SHP77 (cell line): Measurements from ENCODE around the gene SLC25A12.
"Not testable (repeated sequence)": the region's sequence is repeated elsewhere in the genome, so short reads cannot be mapped to it uniquely, and the experiment has no call there.

Source experiments
- DNase-seq, 2 experiments: peaks; one replicate each; lab custom pipeline; 2025; lab: John Stamatoyannopoulos, UW

The SLC25A12 gene, protein sequence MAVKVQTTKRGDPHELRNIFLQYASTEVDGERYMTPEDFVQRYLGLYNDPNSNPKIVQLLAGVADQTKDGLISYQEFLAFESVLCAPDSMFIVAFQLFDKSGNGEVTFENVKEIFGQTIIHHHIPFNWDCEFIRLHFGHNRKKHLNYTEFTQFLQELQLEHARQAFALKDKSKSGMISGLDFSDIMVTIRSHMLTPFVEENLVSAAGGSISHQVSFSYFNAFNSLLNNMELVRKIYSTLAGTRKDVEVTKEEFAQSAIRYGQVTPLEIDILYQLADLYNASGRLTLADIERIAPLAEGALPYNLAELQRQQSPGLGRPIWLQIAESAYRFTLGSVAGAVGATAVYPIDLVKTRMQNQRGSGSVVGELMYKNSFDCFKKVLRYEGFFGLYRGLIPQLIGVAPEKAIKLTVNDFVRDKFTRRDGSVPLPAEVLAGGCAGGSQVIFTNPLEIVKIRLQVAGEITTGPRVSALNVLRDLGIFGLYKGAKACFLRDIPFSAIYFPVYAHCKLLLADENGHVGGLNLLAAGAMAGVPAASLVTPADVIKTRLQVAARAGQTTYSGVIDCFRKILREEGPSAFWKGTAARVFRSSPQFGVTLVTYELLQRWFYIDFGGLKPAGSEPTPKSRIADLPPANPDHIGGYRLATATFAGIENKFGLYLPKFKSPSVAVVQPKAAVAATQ

DNA sequence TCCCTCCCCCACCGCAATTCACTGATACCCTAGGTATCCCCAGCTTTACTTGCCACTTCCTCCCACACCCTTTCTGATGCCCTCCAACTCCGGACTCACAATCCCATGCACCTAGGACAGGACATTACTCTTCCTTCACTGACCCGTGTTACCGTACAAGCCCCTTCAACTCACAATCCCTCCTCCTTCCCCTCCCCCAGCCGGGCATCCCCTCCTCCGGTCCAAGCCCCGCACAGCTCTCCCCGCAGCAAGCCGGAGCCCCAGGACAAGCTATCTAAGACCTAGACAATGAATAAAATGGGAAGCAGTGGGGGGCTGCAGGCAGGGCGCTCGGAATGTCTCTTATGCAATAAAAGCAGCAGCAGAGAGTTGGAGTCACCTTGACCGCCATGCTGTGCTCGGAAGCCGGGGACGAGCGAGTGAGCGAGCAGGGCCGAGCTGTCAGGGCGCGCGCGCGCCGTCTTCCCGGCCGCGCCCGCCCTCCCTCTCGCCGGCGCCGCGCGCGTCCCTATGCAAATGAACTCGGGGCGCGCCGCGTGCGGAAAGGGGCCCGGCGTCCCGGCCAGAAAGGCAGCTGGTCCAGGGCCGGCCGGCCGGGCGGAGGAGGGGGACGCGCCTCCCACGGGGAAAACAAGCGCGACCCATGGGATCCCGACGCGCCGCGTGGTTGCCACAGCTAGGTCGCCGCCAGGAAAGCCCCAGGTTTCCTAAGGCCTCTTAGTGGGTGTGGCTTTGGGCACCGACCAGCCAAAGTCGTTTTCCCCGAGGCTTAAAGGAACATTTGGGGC lies at the start of gene SLC25A12:
Gene SLC25A12 (minus strand): TSS at position 421 of the 788 bp plus-strand sequence. CDS start 30 bp downstream, at position 391.
- peak; percentile 50 to 71 for DNase-seq

DNA sequence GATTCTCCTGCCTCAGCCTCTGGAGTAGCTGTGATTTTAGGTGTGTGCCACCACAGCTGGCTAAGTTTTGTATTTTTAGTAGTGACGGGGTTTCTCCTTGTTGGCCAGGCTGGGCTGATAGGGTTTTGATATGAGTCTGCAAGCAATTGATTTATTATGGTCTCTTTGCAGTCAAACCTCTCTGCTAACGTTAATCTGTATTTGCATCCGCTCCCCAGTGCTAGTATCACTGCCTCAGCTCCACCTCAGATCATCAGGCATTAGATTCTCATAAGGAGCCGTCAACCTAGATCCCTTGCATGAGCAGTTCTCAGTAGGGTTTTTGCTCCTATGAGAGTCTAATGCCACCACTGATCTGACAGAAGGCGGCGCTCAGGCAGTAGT lies 47.3 kb upstream of the SLC25A12 start:
- DNase-seq: no peak

DNA sequence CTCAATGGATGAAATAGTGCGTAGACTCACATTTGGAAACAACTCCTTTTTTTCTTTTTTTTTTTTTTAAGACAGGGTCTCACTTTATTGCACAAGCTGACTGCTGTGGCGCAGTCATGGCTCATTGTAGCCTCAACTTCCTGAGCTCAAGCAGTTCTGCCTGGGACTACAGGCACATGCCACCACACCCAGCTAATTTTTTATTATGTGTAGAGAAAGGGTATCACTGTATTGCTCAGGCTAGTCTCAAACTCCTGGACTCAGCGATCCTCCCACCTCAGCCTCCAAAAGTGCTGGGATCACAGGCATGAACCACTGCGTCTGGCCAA lies 45.7 kb upstream of the SLC25A12 start:
- no peak for DNase-seq

DNA sequence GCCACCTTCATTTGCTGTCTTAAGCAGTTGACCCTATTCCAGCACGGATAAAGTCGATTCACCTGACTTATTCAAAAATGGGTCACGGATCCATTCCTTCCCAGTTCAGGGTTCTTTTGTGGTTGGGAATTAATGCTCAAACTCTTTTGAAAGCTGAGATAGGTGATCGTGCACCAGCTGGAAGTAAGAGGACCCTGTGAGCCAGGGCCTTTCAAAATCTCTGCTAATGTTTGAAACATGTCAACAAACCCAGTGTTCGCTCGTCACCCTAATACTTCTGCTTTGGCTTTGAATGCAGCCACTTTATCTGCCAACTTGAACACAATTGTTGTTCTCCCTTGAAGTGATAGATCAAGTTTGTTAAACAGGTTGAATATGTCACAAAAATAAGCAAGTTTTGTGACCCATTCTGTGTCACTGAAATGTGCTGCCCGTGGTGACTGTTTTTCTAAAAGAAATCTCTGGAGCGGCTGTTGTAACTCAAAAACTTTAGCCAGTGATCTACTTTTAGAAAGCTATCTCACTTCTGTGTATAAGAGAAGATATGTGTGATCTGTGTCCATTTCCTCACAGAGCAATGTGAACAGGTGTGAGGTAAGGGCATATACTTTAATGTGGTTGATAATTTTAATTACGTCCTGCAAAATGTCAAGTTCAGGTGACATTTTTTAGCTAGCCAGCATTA lies 45.2 kb upstream of the SLC25A12 start:
- no peak for DNase-seq

DNA sequence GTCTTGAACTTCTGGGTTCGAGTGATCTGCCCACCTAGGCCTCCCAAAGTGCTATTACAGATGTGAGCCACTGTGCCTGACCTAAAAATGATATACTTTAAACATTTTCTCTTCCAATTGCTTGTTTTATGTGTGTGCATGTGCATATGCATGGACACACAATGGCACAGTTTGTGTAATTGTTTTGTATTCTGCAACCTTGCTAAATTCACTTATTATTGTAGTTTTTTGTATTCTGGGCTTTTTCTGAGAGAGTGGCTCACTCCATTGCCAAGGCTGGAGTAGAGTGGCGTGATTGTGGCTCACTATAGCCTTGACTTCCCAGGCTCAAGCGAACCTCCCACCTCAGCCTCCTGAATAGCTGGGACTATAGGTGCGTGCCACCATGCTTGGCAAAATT lies 36.3 kb upstream of the SLC25A12 start:
- no peak for DNase-seq

DNA sequence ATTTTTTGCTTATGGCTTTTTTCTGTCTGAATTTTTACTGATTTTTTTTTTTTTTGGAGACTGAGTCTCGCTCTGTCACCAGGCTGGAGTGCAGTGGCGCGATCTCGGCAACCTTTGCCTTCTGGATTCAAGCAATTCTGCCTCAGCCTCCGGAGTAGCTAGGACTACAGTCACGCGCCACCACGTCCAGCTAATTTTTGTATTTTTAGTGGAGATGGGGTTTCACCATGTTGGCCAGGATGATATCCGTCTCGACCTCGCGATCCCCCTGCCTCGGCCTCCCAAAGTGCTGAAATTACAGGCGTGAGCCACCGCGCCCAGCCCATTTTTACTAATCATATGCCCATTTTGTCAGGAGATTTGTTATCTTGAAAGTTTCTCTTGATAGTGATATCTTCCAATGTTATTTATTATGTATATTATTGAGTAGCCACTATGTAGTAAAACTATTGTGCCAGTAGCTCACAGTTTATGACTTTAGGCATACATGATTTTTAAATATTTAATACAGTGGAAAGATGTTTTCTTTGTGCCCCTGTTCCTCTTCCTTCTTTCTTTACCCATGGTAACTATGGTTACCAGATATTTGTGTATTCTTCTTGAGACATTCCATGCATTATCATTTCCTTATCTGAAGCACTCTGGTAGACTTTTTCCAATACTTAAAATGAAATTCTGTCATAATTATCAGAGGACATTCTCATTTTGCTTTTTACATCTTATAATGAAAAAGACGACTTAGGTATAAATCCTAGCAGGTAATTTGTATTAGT lies 30.3 kb upstream of the SLC25A12 start:
- DNase-seq: no peak

DNA sequence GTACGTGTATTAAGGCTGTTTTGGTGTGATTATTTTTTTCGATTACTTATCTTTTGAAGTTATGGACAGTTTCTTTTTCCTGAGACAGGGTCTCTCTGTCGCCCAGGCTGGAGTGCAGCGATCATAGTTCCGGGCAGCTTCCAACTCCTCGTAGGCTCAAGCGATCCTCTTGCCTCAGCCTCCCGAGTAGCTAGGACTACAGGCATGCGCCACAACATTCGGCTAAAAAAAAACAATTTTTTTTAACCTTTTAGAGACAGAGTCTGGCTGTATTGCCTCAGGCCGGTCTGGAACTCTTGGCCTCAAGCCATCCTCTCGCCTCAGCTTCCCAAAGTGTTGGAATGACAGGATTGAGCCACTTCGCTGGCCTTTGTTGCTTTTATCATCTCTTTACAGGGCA lies 29.2 kb upstream of the SLC25A12 start:
- no peak for DNase-seq

DNA sequence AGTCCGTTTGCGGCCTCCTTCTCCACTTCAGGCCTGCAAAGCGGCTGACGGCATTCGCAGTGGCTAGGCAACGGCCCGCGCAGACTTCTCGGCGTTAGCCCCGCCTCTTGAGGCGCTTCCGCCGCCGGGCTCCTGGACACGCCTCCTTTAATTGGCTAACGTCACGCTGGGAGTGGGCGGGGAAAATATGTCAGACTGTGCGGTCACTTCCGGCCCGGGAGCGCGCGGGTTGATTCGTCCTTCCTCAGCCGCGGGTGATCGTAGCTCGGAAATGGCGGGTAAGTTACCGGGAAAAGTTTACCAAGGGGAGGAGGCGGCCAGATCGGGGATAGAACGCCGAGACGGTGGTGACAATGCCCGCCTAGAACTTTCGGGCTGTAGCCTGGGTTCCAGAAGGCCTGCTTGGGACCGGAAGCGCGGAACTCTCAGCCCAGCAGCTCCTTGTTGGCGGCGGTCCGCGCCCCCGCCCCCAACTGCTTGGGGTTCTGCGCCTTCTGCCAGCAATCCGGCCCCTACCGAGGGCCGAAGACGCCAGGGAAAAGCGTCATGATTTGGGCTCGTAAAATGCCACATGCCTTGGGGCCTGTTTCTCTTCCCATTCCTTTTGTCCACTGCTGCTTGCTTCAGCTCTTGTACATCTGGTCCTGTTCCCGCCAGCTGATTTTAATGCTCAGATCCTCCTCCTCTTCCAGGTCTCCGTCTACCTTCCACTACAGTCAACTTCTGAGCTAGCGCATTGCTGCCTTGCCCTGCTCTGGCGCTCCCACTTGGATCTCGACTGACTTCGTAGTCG lies 28.4 kb upstream of the SLC25A12 start, which contains the start of gene HAT1:
Gene HAT1 (plus strand): TSS at position 232 of the 793 bp plus-strand sequence. CDS start 40 bp downstream, at position 272.
- peak; percentile 78 to 87 for DNase-seq

DNA sequence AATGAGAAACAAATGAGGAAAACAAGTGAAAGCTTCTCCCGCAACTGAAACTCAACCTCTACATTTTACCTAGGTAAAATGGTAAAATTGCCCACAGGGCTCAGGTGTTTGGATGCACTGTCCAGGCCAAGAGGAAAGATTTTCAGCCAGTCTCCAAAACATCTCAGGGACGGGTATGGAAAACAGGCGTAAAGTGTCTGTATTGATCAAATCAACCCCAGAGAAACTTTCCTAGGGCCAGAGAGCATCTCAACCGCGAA lies 27.9 kb upstream of the SLC25A12 start:
- DNase-seq: no peak

DNA sequence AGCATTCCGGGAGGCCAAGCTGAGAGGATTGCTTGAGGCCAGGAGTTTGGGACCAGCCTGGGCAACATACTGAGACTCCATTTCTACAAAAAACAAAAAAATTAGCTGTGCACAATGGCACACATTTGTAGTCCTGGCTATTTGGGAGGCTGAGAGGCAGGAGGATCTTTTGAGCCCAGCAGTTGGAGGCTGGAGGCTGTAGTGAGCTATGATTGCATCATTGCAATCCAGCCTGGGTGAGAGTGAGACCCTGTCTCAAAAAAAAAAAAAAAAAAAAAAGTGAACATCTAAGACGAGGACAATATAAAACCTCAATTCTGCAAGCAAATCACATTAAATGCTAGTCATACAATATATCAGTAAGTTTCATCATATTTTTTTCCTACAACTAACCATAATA lies 25.4 kb upstream of the SLC25A12 start:
- DNase-seq: no peak

DNA sequence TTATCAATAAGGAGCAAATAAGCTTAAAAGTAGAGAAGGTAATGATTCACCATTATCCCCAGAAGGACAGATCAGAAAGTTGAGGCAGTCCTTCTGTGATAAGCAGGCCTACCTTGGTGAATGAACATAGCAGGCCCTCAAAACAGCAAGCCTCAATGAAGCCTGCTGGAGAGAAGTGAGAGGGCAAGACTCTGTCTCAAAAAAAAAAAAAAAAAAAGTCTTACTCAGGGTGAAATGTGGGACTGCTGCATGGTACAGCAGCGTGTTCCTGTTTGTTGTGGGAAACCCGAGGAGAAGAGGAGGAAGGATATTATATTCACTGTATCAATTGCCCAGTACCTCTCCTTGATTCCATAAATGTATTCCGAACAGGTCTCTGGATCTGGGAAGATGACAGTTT lies 19.5 kb upstream of the SLC25A12 start:
- no peak for DNase-seq

DNA sequence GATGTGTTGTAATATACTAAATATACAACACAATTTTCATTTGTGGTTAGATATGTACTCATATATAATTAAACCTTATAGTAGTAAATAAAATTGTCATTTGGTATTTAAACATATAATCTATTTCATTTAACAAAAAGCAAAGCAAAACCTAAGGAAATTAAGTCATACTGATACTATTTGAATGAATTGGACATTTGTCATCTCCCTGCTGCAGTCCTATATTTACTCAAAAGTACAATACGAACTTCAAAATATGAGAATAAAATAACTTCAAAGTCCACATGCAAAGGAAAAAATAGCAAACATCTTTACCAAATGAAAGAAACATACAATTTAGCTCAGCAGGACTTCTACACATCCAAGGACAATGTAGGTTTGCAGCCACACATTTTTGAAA lies 16.4 kb upstream of the SLC25A12 start:
- DNase-seq: no peak

DNA sequence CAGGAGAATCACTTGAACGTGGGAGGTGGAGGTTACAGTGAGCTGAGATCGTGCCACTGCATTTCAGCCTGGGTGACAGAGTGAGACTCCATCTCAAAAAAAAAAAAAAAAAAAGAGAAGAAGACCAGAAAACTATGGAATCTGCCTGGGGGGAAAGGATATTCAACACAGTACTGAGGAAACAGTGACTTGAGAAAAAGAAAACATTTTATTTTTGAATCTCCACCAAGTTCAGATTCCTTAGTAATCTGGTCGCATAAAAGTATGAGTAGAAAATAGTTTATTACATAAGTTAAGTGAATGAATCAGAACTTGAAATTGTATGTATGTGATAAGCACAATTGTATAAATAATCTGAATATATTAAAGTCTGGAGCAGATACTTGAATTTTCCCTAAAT lies 15.2 kb upstream of the SLC25A12 start:
- DNase-seq: no peak

DNA sequence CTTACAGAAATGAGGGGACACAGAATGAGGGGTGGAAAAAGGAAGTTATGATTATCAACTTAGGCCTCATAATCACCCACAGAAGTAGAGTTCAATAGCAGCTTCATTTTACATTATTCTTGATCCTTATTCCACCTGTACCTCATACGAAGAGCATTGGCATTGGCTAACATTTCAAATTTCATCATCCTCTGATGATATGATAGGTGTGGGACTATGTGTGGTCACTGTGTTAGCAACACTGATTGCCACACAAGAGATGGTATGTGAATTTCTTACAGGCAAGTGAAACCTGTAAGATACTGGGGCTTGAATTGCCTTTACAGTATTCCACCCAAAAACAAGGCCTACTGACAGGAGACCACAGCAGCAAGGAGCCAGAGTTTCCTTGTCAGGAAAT lies 14.2 kb upstream of the SLC25A12 start:
- no peak for DNase-seq

DNA sequence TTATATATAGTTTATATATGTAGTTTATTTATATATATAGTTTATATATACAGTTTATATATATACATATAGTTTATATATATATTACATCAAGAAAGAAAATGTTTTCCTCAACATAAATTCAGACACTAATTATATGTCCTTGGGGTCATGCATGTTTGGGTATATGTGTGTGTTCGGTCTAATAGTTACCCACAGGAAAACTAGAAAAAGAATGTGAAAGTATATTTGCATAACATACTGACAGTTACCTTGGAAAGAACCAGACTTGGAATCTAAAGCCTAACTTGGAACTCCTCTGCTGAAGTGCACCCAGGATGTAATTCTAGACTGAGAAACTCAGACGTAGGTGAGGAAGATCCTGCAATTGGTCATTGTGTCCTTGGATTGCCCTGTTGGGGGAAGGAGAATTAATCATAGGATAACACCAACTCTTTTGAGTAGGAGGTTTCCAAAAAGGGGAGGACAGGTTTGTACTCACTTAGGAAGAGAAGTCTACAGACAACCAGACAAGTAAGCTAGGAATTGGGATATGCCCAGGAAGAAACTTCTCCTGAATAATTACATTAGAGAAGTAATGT lies 8.9 kb upstream of the SLC25A12 start:
- no peak for DNase-seq

DNA sequence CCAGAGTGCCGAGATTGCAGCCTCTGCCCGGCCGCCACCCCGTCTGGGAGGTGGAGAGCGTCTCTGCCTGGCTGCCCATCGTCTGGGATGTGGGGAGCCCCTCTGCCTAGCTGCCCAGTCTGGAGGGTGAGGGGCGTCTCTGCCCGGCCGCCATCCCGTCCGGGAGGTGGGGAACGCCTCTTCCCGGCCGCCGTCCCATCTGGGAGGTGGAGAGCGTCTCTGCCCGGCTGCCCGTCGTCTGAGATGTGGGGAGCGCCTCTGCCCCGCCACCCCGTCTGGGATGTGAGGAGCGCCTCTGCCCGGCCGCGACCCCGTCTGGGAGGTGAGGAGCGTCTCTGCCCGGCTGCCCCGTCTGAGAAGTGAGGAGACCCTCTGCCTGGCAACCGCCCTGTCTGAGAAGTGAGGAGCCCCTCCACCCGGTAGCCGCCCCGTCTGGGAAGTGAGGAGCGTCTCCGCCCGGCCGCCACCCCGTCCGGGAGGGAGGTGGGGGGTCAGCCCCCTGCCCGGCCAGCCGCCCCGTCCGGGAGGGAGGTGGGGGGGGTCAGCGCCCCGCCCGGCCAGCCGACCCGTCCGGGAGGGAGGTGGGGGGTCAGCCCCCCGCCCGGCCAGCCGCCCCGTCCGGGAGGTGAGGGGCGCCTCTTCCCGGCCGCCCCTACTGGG lies 5.7 kb upstream of the SLC25A12 start:
- DNase-seq: not testable (repeated sequence)

DNA sequence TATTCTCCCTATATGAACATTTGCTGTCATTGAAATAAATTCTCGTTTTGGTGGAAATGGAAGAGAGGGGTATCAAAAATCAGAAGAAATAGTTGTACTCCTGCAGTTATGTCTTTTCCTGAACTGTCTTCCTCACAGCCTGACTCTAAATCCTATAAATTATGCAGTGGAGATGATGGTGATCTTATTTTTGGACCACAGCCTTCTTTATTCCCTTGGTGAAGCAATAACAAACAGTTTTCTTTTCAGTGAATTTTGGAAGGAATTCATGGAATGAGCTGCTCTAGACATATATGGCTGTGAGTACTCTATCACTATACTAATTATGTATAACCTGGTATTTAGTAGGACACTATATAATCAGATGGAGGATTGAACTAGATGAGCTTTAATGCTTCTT lies 1.7 kb upstream of the SLC25A12 start:
- no peak for DNase-seq

DNA sequence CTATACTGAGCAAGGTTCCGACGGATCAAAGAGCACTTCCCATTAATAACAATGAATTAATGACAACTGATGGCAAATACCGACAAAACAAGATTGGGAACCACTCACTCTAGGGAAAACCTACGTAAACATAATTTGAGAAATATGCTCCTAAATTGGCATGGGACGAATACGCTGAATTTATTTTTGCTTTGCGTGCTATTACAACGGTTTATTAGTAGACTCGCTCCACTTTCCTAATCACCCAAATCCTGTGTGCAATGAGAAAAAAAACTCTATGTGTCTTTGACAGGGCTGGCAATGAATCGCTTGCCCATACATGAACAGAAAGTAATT lies 536 bp upstream of the SLC25A12 start:
- no peak for DNase-seq

DNA sequence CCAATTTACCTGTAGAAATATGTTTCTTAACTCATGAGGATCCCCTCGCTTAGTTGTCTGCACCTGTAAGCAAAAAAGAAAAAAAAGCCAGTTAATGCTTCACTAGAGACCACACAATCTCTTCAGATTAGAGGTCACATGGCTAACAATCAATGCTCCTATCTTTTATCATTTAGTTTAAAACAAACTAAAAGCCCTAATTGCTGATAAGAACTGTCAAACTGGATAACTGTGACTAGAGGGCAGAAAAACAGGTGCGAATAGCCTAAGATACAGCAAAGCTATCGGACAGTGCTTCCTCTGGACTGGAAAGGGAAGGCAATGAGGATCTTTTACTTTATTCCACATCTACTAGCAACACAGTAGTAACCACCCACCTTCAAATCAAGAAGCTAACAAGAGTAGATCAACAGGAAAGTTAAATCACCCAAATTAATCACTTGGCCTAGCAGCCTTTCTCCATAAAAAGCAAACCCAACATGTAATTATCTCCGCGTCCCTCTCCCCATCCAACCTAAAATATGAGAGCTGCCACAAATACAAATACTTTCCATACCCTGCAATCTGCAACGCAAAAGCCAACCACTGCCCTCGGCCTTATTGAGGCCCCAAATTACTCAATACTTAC lies 734 bp downstream of the SLC25A12 start:
- DNase-seq: no peak

DNA sequence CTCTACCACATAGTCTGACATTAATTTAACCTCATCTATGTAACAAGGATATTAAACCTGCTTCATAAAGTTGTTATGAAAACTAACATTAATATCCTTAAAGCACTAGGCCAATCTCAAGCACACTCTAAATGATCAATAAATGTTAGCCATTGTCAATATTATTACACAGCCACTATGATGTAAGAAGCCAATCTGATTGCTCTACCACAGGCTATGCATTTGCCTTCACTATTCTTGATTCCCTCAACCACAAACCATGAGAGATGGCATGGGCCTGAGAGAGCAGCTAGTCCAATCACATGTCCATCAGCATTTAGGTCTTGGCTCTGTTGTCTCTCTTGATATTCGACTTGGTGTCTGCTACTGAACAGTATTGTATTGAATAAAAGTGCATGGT lies 4.2 kb downstream of the SLC25A12 start:
- DNase-seq: no peak
